HFF-Myc (cell line): ENCODE results near the gene RNF167.

Experiments
- DNase-seq: peaks from one replicate; pipeline ENCODE4 v3.0.0-alpha.2; 2011; ENCODE audit warnings: low read depth; ENCODE audit errors: extremely low read depth
- H3K4me3 ChIP-seq: replicated peaks from 2 replicates; pipeline ENCODE4 v1.5.1; 2011; ENCODE audit warnings: low read depth, mild to moderate bottlenecking, control low read depth, low read length
- TF ChIP-seq, protein P1 (sequence below): IDR thresholded peaks from 2 replicates; pipeline ENCODE4 v1.5.1; 2012; ENCODE audit warnings: mild to moderate bottlenecking, low read depth, low read length, control low read depth; ENCODE audit errors: missing control alignments

The RNF167 gene

DNA sequence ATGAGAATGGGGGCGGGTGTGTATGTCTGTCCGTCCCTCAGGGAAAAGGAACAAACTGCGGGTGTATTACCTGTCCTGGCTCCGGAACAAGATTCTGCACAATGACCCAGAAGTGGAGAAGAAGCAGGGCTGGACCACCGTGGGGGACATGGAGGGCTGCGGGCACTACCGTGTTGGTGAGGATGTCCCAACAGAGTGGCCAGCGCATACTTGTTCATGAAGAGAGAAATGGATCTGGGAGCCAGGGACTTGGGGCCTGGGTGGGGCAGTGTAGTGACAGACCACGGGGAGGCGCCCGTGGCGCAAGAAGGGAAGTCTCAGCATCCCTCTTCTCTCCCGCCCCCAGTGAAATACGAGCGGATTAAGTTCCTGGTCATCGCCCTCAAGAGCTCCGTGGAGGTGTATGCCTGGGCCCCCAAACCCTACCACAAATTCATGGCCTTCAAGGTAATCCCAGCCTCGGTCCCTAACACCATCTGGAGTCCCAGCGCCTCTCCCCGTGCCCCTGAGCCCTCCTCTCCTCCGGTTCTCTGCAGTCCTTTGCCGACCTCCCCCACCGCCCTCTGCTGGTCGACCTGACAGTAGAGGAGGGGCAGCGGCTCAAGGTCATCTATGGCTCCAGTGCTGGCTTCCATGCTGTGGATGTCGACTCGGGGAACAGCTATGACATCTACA, 44.3 kb upstream of the RNF167 start:
- DNase-seq, result no peak
- H3K4me3 ChIP-seq, result no peak overlapping the region
- TF ChIP-seq, protein P1, sequence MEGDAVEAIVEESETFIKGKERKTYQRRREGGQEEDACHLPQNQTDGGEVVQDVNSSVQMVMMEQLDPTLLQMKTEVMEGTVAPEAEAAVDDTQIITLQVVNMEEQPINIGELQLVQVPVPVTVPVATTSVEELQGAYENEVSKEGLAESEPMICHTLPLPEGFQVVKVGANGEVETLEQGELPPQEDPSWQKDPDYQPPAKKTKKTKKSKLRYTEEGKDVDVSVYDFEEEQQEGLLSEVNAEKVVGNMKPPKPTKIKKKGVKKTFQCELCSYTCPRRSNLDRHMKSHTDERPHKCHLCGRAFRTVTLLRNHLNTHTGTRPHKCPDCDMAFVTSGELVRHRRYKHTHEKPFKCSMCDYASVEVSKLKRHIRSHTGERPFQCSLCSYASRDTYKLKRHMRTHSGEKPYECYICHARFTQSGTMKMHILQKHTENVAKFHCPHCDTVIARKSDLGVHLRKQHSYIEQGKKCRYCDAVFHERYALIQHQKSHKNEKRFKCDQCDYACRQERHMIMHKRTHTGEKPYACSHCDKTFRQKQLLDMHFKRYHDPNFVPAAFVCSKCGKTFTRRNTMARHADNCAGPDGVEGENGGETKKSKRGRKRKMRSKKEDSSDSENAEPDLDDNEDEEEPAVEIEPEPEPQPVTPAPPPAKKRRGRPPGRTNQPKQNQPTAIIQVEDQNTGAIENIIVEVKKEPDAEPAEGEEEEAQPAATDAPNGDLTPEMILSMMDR, result no peak

DNA sequence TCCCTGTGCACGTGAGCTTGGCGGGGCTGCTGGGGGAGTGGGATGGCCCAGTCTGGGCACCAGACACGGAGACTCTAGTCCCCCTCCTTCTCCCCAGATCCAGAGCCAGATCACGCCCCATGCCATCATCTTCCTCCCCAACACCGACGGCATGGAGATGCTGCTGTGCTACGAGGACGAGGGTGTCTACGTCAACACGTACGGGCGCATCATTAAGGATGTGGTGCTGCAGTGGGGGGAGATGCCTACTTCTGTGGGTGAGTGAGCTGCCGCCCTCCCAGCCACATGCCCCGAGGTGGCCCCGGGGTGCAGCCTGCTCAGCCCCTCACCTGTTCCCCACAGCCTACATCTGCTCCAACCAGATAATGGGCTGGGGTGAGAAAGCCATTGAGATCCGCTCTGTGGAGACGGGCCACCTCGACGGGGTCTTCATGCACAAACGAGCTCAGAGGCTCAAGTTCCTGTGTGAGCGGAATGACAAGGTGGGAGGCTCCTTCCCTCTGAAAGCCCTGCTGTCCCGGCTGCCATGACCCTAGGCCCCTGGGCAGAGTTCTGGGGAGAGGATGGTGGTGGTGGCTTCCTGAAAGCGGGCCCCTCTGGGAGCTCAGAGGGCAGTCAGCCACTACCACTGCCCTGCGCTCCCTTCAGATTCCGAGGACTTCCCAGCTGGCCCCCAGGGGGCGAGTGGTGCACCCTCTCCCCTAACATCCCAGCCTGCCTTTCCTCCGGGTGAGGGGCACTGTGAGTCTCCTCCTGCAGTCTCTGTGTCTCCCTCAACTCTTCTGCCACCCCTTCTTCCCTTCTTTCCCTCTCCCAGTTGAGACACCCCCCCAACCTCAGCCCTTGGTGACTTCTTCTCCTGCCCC, 43.5 kb upstream of the RNF167 start:
- TF ChIP-seq, protein P1, result no peak
- no peak for DNase-seq
- H3K4me3 ChIP-seq, result no peak overlapping the region

DNA sequence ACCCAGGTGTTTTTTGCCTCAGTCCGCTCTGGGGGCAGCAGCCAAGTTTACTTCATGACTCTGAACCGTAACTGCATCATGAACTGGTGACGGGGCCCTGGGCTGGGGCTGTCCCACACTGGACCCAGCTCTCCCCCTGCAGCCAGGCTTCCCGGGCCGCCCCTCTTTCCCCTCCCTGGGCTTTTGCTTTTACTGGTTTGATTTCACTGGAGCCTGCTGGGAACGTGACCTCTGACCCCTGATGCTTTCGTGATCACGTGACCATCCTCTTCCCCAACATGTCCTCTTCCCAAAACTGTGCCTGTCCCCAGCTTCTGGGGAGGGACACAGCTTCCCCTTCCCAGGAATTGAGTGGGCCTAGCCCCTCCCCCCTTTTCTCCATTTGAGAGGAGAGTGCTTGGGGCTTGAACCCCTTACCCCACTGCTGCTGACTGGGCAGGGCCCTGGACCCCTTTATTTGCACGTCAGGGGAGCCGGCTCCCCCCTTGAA, 42.8 kb upstream of the RNF167 start:
- no peak overlapping the region for H3K4me3 ChIP-seq
- TF ChIP-seq, protein P1, result no peak
- DNase-seq, result no peak

DNA sequence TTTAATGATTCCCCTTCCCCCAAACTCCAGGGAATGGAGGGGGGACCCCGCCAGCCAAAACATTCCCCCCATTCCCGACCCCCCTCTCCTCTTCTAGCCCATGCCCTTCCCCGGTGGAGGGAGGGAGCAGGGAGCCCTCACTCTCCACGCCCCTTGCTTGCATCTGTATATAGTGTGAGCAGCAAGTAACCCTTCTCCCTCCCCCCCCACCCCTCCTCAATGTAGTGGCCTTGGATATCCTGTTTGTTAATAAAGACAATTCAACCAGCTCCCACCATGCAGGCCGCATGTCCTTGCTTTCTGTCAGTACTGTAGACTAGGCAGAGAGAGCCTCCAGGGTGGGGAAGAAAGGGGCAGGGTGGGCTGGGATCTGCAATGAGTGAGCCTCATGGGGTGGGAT, 42.3 kb upstream of the RNF167 start:
- TF ChIP-seq, protein P1, result no peak
- no peak for DNase-seq
- H3K4me3 ChIP-seq, result no peak overlapping the region

DNA sequence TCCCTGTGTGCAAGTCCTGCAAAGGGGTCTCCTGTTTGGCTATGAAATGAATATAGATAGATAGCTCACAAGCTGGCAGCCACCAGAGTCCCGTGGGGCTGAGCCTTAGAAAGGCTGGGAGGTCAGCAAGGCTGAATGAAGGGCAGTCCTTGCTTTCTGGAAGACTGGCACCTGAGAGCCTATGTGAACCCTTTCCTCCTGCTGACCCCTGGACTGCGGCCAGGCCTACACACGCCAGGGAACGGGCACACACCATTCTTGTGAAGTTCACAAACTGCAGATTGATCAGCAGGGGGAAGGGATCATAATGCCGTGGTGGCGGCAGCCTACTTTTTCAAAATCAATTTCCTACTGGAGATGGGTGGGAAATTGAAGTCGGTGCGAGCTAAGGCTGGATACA, 41.7 kb upstream of the RNF167 start:
- DNase-seq, result no peak
- TF ChIP-seq, protein P1, result no peak
- H3K4me3 ChIP-seq, result no peak overlapping the region

DNA sequence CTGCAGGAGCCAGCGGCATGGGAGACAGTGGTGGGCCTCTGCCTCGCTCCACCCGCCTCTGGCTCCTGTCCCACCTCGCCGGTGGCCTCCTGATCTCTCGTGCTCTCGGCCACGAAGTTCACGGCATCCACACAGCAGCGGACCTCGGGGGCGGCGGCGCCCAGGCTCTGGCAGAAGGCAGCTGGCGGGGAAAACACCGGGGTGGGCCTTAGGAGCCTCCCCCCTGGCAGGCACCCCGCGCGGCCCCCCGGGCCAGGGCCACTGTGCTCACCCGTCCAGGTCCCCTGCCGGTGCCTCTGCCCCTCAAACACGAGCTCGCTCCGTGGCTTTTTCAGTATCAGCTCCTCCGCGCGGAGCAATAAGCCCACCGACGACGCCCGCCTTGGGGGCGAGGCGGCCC, 41.1 kb upstream of the RNF167 start:
- DNase-seq, result no peak
- H3K4me3 ChIP-seq, result peak overlapping the region; percentile 19
- TF ChIP-seq, protein P1, result no peak
